ENCODE results near the gene FABP3. TPM values are rescaled to one million over a fixed set of nuclear protein-coding genes. Genes with fewer than 3 reads are reported as not detected.
A peak's percentile ranks its signal among the peaks of the same experiment; 100 is the strongest.

FABP3 gene
- total and polyA plus RNA-seq, 2 experiments from 2014 or later = 2.1 to 4.0 TPM

- Histone ChIP-seq H3K79me2 (ENCODE audit: insufficient read depth) (no peaks in the 10 kb centered on the region), H3K27me3 (replicated peaks; ENCODE audit: insufficient read depth) (no peaks in the 10 kb centered on the region), H2AFZ (no peak overlapping the region), H4K20me1 (ENCODE audit: insufficient read depth) (0 out of 2 replicates have a peak, but pooled peaks cover 4% of the 10 kb centered on the region), H3K9me3 (ENCODE audit: low read depth) (no peaks in the 10 kb centered on the region), H3F3A (ENCODE audit: insufficient read depth) (no peaks in the 10 kb centered on the region), H3K9ac (no peak overlapping the region), H3K27ac (no peak overlapping the region), H3K36me3 (ENCODE audit: low read depth) (0 out of 2 replicates have a peak, but pooled peaks cover 11% of the 10 kb centered on the region), H3K4me1 (ENCODE audit: insufficient read depth) (no peaks in the 10 kb centered on the region), H3K9me2 (ENCODE audit: insufficient read depth) (no peaks in the 10 kb centered on the region), H3K4me3 (no peak overlapping the region), H3K4me2 (ENCODE audit: unreplicated experiment) (no peak overlapping the region)
- in situ Hi-C loops (cut with MboI) = no loop called here
- TF ChIP-seq EZH2phosphoT487 (IDR thresholded peaks at IDR 0.05; ENCODE audit: insufficient read depth, low read depth) = no peak
- DNase-seq = peak; percentile 63
Observed at GRCh38 chr1:31335007-31335406, 37.9 kb downstream of the FABP3 start.

- DNase-seq = peak; percentile 2
- Histone ChIP-seq H3K27ac (no peak overlapping the region), H3K4me1 (ENCODE audit: insufficient read depth) (no peaks in the 10 kb centered on the region; the same call in 1 of the 2 replicates), H2AFZ (no peak overlapping the region), H3K9me2 (ENCODE audit: insufficient read depth) (no peaks in the 10 kb centered on the region), H3K4me2 (ENCODE audit: unreplicated experiment) (no peak overlapping the region), H4K20me1 (ENCODE audit: insufficient read depth) (no peaks in the 10 kb centered on the region), H3F3A (ENCODE audit: insufficient read depth) (no peaks in the 10 kb centered on the region), H3K27me3 (replicated peaks; ENCODE audit: insufficient read depth) (no peaks in the 10 kb centered on the region), H3K4me3 (no peak overlapping the region), H3K9me3 (ENCODE audit: low read depth) (no peaks in the 10 kb centered on the region), H3K79me2 (ENCODE audit: insufficient read depth) (no peaks in the 10 kb centered on the region), H3K36me3 (ENCODE audit: low read depth) (0 out of 2 replicates have a peak, but pooled peaks cover 8% of the 10 kb centered on the region), H3K9ac (no peak overlapping the region)
- TF ChIP-seq EZH2phosphoT487 (IDR thresholded peaks at IDR 0.05; ENCODE audit: insufficient read depth, low read depth) (no peak), EZH2 (IDR thresholded peaks at IDR 0.05; ENCODE audit: insufficient read depth, poor library complexity, severe bottlenecking) (no peak)
- 96 to 97% methylated on average over 3 of the region's 3 CpGs for WGBS, 2 experiments (ENCODE audit: low coverage in 1 of 2, low lambda C conversion rate in 2 of 2, missing lambda C conversion rate in 2 of 2)
- in situ Hi-C loops (cut with MboI) = no loop called here
Observed at GRCh38 chr1:31327381-31327780, 45.5 kb downstream of the FABP3 start.

- Histone ChIP-seq H3K27me3 (replicated peaks; ENCODE audit: insufficient read depth) (no peaks in the 10 kb centered on the region), H3K9me3 (ENCODE audit: low read depth) (no peaks in the 10 kb centered on the region), H3K36me3 (ENCODE audit: low read depth) (0 out of 2 replicates have a peak, but pooled peaks cover 8% of the 10 kb centered on the region), H3K4me3 (no peak overlapping the region), H3K4me2 (ENCODE audit: unreplicated experiment) (no peak overlapping the region), H3K79me2 (ENCODE audit: insufficient read depth) (no peaks in the 10 kb centered on the region), H3F3A (ENCODE audit: insufficient read depth) (no peaks in the 10 kb centered on the region), H4K20me1 (ENCODE audit: insufficient read depth) (no peaks in the 10 kb centered on the region), H3K27ac (no peak overlapping the region), H2AFZ (no peak overlapping the region), H3K9ac (no peak overlapping the region), H3K4me1 (ENCODE audit: insufficient read depth) (no peaks in the 10 kb centered on the region; the same call in 1 of the 2 replicates), H3K9me2 (ENCODE audit: insufficient read depth) (no peaks in the 10 kb centered on the region)
- no peak for DNase-seq
- in situ Hi-C loops (cut with MboI) = no loop called here
- 96 to 100% methylated on average over 1 of the region's 1 CpG for WGBS, 2 experiments (ENCODE audit: low coverage in 1 of 2, low lambda C conversion rate in 2 of 2, missing lambda C conversion rate in 2 of 2)
- TF ChIP-seq EZH2phosphoT487 (IDR thresholded peaks at IDR 0.05; ENCODE audit: insufficient read depth, low read depth) (no peak), EZH2 (IDR thresholded peaks at IDR 0.05; ENCODE audit: insufficient read depth, poor library complexity, severe bottlenecking) (no peak)
Observed at GRCh38 chr1:31326461-31326860, 46.4 kb downstream of the FABP3 start.

- no peaks in the 10 kb centered on the region; the same call in 1 of the 2 replicates for H3K4me1 ChIP-seq (ENCODE audit: insufficient read depth)
- no peaks in the 10 kb centered on the region for H3K9me3 ChIP-seq (ENCODE audit: low read depth)
- no peaks in the 10 kb centered on the region for H3F3A ChIP-seq (ENCODE audit: insufficient read depth)
- no peak overlapping the region for H3K4me3 ChIP-seq
- H3K36me3 ChIP-seq (ENCODE audit: low read depth) = peaks cover 14% of the 10 kb centered on the region
- H3K4me2 ChIP-seq (ENCODE audit: unreplicated experiment) = no peak overlapping the region
- no peaks in the 10 kb centered on the region for H4K20me1 ChIP-seq (ENCODE audit: insufficient read depth)
- WGBS, 2 experiments (ENCODE audit: low coverage in 1 of 2, low lambda C conversion rate in 2 of 2, missing lambda C conversion rate in 2 of 2) = 84 to 88% methylated on average over 3 of the region's 3 CpGs
- no peaks in the 10 kb centered on the region for H3K27me3 ChIP-seq (replicated peaks; ENCODE audit: insufficient read depth)
- H2AFZ ChIP-seq = no peak overlapping the region
- no peak overlapping the region for H3K27ac ChIP-seq
- no peak for DNase-seq
- in situ Hi-C loops (cut with MboI) = no loop called here
- H3K79me2 ChIP-seq (ENCODE audit: insufficient read depth) = no peaks in the 10 kb centered on the region
- H3K9ac ChIP-seq = no peak overlapping the region
- TF ChIP-seq EZH2 (IDR thresholded peaks at IDR 0.05; ENCODE audit: insufficient read depth, poor library complexity, severe bottlenecking) (no peak), EZH2phosphoT487 (IDR thresholded peaks at IDR 0.05; ENCODE audit: insufficient read depth, low read depth) (no peak)
- no peaks in the 10 kb centered on the region for H3K9me2 ChIP-seq (ENCODE audit: insufficient read depth)
Observed at GRCh38 chr1:31324992-31325391, 47.9 kb downstream of the FABP3 start.

- no peak for DNase-seq
- no peaks in the 10 kb centered on the region; the same call in 1 of the 2 replicates for H3K4me1 ChIP-seq (ENCODE audit: insufficient read depth)
- no peaks in the 10 kb centered on the region for H3K27me3 ChIP-seq (replicated peaks; ENCODE audit: insufficient read depth)
- in situ Hi-C loops (cut with MboI) = no loop called here
- H3K27ac ChIP-seq = no peak overlapping the region
- peaks cover 21% of the 10 kb centered on the region for H3K36me3 ChIP-seq (ENCODE audit: low read depth)
- H3K79me2 ChIP-seq (ENCODE audit: insufficient read depth) = no peaks in the 10 kb centered on the region
- no peaks in the 10 kb centered on the region for H3K9me2 ChIP-seq (ENCODE audit: insufficient read depth)
- H3K9ac ChIP-seq = no peak overlapping the region
- WGBS, 2 experiments (ENCODE audit: low coverage in 1 of 2, low lambda C conversion rate in 2 of 2, missing lambda C conversion rate in 2 of 2) = 96 to 100% methylated on average over 4 of the region's 4 CpGs
- TF ChIP-seq EZH2phosphoT487 (IDR thresholded peaks at IDR 0.05; ENCODE audit: insufficient read depth, low read depth) (no peak), EZH2 (IDR thresholded peaks at IDR 0.05; ENCODE audit: insufficient read depth, poor library complexity, severe bottlenecking) (no peak)
- H3K4me3 ChIP-seq = no peak overlapping the region
- H2AFZ ChIP-seq = no peak overlapping the region
- no peaks in the 10 kb centered on the region for H3K9me3 ChIP-seq (ENCODE audit: low read depth)
- H3F3A ChIP-seq (ENCODE audit: insufficient read depth) = no peaks in the 10 kb centered on the region
- H3K4me2 ChIP-seq (ENCODE audit: unreplicated experiment) = no peak overlapping the region
- H4K20me1 ChIP-seq (ENCODE audit: insufficient read depth) = no peaks in the 10 kb centered on the region
Observed at GRCh38 chr1:31324093-31324492, 48.8 kb downstream of the FABP3 start.

Measured in GM23248 (cell line).